ENCODE data around the gene SPIRE1.

DNA sequence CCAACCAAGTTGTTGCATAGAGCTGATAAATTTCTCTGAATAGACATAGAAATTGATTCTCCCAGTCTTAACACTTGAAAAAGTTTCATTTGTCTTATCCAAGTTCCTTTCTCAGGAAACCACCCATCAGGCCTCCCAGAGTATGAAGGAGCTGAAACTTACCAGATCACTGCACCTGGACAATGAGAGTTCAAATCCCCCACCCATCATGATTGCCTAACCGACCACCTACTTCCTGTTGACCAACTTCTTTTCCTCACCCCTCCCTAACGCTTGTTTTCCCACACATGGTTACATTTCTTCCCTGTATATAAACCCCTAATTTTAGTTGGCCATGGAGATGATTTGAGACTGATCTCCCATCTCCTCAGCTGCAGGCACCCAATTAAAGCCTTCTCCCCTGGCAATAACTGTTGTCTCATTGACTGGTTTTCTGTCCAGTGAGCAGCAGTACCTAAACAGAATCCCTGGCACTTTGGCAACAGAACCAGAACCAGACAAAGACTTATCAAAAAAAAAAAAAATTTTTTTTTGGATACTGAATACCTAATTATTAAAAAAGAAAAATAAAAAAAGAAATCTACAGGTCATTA is 103.0 kb downstream of the SPIRE1 start:
- TF ChIP-seq, protein P1, sequence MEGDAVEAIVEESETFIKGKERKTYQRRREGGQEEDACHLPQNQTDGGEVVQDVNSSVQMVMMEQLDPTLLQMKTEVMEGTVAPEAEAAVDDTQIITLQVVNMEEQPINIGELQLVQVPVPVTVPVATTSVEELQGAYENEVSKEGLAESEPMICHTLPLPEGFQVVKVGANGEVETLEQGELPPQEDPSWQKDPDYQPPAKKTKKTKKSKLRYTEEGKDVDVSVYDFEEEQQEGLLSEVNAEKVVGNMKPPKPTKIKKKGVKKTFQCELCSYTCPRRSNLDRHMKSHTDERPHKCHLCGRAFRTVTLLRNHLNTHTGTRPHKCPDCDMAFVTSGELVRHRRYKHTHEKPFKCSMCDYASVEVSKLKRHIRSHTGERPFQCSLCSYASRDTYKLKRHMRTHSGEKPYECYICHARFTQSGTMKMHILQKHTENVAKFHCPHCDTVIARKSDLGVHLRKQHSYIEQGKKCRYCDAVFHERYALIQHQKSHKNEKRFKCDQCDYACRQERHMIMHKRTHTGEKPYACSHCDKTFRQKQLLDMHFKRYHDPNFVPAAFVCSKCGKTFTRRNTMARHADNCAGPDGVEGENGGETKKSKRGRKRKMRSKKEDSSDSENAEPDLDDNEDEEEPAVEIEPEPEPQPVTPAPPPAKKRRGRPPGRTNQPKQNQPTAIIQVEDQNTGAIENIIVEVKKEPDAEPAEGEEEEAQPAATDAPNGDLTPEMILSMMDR (IDR thresholded peaks at IDR 0.05), result no peak
- TF ChIP-seq POLR2A (IDR thresholded peaks at IDR 0.05), result no peak

All from Peyer's patch (tissue), 4 donors.